ENCODE data around the gene CMC4.

CMC4 gene

DNA sequence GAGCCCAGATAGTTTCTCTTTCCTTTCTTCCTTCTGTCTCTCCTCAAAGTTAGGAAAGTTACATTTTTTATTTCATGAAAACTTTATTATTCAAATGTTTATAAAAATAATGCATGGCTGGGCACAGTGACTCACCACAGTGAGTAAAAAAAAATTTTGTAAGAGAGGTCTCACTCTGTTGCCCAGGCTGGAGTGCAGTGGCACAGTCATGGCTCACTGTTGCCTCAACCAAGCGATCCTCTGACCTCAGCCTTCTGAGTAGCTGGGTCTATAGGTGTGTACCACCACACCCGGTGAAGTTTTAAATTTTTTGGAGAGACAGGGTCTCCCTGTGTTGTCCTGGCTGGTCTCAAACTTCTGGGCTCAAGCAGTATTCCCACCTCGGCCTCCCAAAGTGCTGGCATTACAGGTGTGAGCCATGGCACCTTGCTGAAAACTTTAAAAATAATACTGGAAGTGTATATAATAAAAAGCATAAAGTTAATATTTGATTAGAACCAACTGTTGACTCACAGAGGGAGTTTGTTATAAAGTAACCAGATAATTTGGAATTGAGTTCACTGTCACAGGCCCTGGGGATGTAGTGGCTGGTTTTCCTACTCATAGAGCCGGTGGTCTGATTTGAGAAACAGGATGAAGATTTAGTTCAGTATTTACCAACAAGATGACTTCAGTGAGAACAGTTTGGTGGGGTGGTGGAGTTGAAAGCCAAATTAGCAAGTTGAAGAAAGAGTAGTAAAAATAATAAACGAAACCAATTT, 18.0 kb downstream of the CMC4 start:
- DNase-seq, result no peak

- peak; percentile 39 for DNase-seq
Measured at GRCh38 chrX:155048977-155049619, 21.8 kb downstream of the CMC4 start.

DNA sequence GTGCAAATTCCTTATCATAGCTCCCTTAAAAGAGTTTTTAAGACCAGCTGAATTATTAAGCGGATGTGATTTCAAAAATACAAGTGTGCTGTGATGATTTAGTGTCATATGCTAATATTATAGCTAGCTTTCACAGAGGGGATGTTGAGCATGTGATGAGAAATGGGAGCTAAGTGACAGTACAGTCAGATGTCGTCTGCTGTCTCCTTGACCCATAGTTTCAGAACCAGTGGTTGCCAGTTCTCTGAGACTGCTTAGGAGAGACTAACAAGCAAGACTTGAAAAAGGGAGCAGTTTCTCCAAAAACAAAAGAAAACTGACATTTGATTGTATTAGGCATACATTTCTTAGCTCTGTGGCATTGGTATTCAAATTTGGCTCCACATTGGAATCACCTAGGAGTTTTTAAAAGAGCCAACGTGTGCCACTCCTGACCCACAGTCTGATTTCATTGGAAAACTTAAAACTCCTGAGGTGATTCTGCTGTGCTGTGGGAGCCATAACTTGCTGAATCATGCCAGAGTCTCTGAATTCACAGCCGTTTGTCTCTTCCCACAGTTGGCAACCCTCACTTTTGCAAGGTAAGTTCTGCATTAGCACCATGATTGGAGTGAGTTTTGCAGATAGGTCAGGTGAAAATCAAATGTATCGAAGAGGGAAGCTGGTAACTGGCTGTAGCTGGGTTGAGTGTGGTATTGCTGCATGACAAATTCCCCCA, 24.0 kb downstream of the CMC4 start:
- no peak for DNase-seq

DNA sequence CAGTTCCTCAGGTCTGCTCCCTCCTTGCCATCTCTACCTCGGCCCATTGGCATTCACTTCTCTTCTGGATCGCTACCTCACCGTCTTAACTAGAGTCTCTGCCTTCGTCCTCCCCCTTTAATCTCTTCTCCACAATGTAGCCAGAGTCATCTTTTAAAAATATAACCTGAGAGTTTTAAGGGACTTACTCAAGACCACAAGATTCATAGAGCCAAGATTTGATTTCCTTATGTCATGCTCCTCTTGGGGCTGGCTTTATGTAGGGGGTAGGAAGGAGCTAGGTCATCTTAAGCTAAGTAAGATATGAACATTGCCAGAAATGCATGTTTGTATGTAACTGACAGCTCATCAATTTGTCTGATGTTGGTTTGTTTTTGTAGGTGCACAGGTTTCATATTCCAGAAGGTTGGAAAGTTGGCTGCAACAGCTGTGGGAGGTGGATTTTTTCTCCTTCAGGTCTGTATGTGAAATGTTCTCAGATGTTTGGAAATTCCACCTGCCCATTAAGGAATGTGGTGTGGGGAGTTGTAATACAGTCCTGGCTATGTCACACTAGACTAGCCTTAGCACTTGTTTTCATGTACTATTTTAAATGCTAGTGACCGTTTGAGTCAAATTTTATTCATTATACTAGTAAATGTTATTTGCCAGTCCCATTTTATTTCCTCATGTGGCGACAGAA, 24.7 kb downstream of the CMC4 start:
- DNase-seq, result no peak

DNA sequence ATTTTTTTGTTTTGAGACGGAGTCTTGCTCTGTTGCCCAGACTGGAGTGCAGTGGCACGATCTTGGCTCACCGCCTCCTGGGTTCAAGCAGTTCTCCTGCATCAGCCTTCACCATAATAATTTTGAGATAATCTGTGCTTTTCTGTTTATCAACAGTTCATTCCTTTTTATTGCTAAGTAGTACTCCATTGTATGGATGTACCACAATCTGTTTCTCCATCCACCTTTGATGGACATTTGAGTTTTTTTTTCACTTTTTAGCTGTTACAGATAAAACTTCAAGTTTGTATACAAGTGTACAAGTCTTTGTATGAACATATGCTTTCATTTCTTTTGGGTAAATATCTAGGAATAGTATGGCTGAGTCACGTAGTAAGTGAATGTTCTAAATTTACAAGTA, 35.2 kb downstream of the CMC4 start:
- DNase-seq, result no peak

DNA sequence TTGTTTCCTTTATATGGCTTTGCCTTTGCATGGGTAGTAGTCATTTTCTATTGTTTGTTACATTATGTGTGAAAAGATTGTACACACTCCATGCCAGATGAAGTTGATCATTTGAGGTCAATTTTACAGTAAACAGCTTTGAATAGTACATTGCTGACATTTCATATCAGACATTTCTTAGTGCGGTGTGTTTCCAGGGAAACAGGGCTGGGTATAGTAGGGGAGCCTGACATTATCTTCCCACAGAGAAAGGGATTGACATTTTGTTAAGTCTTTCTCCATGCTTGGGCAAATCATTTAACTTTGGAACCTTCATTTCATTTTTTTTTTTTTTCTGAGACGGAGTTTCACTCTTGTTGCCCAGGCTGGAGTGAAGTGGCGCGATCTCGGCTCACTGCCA, 39.3 kb downstream of the CMC4 start:
- DNase-seq, result no peak

DNA sequence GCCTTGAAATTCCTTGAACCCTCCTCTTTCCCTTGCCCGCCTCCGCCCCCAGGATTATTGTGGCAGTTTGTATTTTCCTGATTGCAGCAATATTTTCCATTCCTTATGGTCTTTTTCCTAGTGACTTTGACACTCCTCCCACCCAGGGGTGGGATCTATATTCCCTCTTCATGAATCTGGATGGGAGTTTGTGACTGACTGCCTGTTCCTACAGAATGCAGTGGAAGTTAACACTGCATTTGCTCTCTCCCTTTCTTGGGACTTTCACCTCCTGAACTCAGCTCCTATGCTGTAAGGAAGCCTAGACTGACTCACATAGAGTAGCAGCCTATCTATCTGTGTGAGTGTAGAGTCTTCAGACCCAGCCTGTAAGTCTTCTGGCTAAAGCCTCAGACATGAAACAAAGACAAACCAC, 42.1 kb downstream of the CMC4 start:
- no peak for DNase-seq

GRCh38 chrX:155028129-155028528, 42.8 kb downstream of the CMC4 start:
- no peak for DNase-seq

DNA sequence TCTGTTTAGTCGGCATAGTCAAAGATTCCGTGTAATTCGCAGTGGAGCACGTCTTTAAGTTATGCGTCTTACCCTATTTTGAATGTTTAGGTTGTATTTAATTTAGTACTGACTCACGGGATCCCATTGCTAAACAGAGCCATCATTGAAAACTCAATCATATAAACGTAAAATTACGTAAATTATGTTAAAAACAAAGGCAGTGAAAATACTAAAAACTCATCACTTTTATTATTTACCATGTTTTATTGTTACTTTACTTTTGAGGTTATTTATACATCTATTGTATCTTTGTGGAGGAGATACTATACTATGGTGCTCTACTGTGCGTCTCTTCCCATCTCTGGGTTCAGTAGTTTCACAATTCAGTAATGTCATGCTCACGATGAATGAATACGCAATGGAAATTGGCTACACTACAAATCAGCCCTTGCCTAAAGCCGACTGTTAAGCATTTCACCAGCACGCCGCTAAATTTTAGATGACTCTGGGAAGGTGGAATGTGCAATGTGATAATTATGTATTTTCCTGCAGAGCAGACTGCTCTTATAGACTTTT, 43.3 kb downstream of the CMC4 start:
- DNase-seq, result no peak

DNA sequence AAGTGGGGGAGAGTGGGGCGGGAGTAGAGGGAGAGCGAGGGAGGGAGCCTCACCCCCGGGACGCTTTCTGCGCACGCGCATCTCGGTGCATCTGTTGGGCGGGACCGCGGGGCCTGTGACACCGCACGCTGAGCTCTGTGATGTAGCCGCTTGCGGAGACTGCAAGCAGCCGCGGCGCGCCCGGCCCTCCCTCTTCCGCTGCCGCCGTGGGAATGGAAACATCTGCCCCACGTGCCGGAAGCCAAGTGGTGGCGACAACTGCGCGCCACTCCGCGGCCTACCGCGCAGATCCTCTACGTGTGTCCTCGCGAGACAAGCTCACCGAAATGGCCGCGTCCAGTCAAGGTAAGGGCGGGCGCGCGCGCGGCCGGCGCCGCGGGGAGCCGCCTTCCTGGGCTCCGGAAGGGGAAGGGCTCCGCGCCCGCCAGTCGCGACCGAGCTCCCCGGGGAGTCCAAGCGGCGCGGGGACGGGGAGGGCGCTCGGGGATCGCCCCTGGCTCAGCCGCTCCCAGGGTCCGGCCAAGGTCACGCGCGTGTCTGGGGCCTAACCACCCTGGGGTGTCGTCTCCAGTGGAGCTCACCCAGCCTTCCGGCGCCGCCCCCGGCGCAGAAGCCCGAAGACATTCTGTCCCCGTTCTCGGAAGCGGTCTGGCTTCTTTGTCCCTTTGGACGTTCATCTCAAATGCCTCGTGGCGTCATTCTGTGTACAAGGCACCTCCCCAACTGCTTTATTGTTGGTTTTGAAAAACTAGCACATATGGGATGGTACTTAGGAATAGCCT, 44.0 kb downstream of the CMC4 start, which contains the start of gene FUNDC2:
FUNDC2 (plus strand) TSS at position 118 of the 782 bp plus-strand sequence; CDS start at position 213, 95 bp downstream.
- peak; percentile 93 for DNase-seq

DNA sequence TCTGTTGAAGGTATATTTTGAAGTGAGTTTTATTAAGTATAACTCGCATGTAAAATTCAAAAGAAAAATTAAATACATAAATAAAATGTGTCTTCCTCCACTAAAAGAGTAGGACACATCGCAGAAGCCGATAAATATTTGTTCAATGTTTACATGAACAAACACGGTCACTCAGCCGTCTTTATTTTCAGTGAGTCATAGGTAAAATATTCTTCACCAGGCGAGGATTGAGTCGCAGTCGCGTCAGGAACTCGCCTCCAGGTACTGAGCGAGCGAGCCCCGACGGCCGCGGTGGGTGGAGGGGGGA, 44.6 kb downstream of the CMC4 start:
- DNase-seq, result no peak

- no peak for DNase-seq
Measured at GRCh38 chrX:155023907-155024833, 46.8 kb downstream of the CMC4 start.

DNA sequence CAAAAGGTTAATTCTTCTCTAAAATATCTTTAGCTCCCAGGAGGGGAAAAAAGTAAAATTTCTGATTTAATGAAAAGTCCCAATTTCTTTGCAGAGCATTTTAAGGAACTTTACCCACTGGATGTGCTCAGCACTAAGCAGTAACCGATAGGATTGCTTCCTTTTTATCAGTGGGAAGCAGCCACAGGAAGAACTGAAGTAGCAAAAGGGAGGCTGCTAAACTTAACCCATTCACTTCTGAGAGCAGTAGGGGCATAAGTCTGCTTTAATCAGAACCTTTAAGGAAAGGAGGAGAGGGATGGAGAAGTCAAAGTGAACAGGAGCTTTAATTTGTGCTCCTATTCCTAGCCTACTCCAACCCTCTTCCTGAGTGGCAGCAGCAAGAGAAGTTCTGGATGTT, 48.4 kb downstream of the CMC4 start, which contains the start of gene F8:
F8 (minus strand) TSS at position 139 of the 400 bp plus-strand sequence. CDS start 171 bp downstream, outside the sequence.
- peak; percentile 7 for DNase-seq

DNA sequence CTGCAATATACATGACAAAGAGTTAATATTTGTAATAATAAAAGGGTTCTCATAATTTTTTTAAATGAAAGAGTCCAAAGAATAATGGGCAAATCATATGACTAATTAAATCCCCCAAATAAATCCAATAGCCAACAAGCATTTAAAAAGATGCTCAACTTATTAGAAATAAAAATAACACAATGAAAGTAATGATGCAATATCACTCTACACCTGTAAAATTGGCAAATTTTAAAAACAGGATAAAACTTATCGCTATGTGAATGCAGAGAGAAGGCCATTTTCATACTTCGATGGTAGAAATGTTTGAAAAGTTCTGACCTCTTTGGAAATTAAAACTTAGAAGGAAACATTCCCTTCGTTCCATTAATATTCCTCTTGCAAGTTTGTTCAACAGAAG, 50.3 kb downstream of the CMC4 start:
- no peak for DNase-seq
